Right lobe of liver (tissue), 6 donors: ENCODE data around the gene ACVR2B. TPM values are rescaled to one million over a fixed set of nuclear protein-coding genes. Genes with fewer than 3 reads are reported as not detected.
"Not testable (repeated sequence)": the region's sequence is repeated elsewhere in the genome, so short reads cannot be mapped to it uniquely, and the experiment has no call there.

Experiments
- ATAC-seq, 4 donors: fragments of 200-7000 bp; cut with Tn5 transposase; one replicate each; pipeline ENCODE4 v1.9.1; 2020; ENCODE audit warnings: mild to moderate bottlenecking in 4 of 4, moderate library complexity in 4 of 4
- DNase-seq, 3 donors: peaks; one replicate each; pipeline ENCODE4 v3.0.0-alpha.2; 2020
- H3K27ac ChIP-seq, 3 donors: fragments of 200-600 bp; one replicate each; pipeline ENCODE4 v1.8.0; 2022
- H3K27me3 ChIP-seq, 2 donors: fragments of 200-600 bp; one replicate each; pipeline ENCODE4 v1.8.0; 2022
- H3K36me3 ChIP-seq, 4 donors: fragments of 200-600 bp; sonication (generic) in 1 of 4; one replicate each; pipeline versions ENCODE4 v1.5.1 to v1.8.0; 2017 to 2022; ENCODE audit warnings: control low read depth in 1 of 4
- H3K4me1 ChIP-seq, 4 donors: fragments of 200-600 bp; sonication (generic) in 1 of 4; one replicate each; pipeline versions ENCODE4 v1.5.1 to v1.8.0; 2017 to 2022; ENCODE audit warnings: control low read depth in 1 of 4
- H3K4me3 ChIP-seq, 3 donors: fragments of 200-600 bp; one replicate each; pipeline ENCODE4 v1.8.0; 2022
- H3K9me3 ChIP-seq, 4 donors: fragments of 200-600 bp; sonication (generic) in 1 of 4; one replicate each; pipeline versions ENCODE4 v1.5.1 to v1.8.0; 2017 to 2022; ENCODE audit warnings: control low read depth in 1 of 4
- POLR2A ChIP-seq: fragments of 450-650 bp; IDR thresholded peaks from one replicate; pipeline ENCODE4 v1.6.1; 2017; ENCODE audit warnings: antibody characterized with exemption, mild to moderate bottlenecking
- WGBS: methylation state at CpG from one replicate; pipeline ENCODE4 v1.1.6; 2018; ENCODE audit warnings: low coverage, low lambda C conversion rate; ENCODE audit not compliant: insufficient coverage; ENCODE audit errors: missing lambda C conversion rate; 5-methylcytosine and 5-hydroxymethylcytosine counted together
- intact Hi-C, 2 donors: fragments of 100-400 bp; cut with DNase I; formaldehyde crosslinking; loops; one replicate each; pipeline versions ENCODE4 v1.11.2 to v1.14.1; 2022
- total RNA-seq, 6 experiments: library from RNA; depleted of rRNA in 2 of 6; stranded (reverse); fragments of >200 nt in 2 of 6; fragmentation: NEBNext Ultra II Directional in 3 of 6; extraction: Animal tissue kit (Norgen Biotek cat#: 25700) in 3 of 6; gene quantifications; one replicate each; pipeline versions ENCODE4 v1.1.0 to v1.2.4, GENCODE V29; 2016 to 2023
- TF ChIP-seq, protein P1 (sequence below), 4 donors: fragments of 200-600 bp in 3 of 4; fragments of 450-650 bp in 1 of 4; IDR thresholded peaks; one replicate each; pipeline versions ENCODE4 v1.5.1 to v1.8.0; 2016 to 2022; ENCODE audit warnings: antibody characterized with exemption in 4 of 4, mild to moderate bottlenecking in 2 of 4
- donor health status: DM: no; HTN: yes; CAD: no.
- donor health status: DM: no; HTN: no; CAD: no.
- donor health status: DM: no; HTN: no; CAD: no.
- donor health status: DM: no; HTN: yes; CAD: no.
- donor health status: DM: no; HTN: yes; CAD: no.

Gene ACVR2B
- total RNA-seq, 6 experiments from 2014 or later = 2.0 to 5.9 (median 4.4) TPM

DNA sequence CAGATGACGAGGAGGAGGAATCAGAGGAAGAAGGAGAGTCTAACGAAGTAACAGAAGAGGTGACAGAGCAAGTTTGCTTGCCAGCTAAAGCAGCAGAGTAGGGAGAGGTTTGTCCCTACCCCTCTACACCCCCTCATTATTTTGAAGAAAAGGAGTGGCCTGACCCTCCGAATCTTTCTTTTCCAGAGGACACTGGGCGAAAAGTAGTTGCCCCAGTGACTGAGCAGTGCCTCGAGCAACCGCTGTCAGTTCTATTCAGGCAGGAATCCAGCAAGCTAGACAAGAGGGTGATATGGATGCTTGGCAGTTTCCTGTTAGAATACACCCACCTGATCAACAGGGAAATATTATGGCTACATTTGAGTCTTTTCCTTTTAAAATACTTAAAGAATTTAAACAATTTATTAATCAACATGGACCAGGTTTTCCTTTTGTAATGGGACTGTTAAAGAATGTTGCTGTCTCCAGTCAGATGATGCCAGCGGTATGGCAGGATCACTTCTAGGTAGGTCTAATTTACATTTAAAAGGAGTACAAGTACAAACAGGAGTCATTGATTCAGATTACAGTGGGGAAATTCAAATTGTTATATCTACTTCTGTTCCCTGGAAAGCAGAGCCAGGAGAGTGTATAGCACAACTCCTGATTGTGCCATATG lies 31.9 kb upstream of the ACVR2B start:
- WGBS = 85% methylated on average over 7 of the region's 7 CpGs
- DNase-seq = no peak
- H3K27me3 ChIP-seq = no peaks in the 10 kb centered on the region
- TF ChIP-seq, protein P1, sequence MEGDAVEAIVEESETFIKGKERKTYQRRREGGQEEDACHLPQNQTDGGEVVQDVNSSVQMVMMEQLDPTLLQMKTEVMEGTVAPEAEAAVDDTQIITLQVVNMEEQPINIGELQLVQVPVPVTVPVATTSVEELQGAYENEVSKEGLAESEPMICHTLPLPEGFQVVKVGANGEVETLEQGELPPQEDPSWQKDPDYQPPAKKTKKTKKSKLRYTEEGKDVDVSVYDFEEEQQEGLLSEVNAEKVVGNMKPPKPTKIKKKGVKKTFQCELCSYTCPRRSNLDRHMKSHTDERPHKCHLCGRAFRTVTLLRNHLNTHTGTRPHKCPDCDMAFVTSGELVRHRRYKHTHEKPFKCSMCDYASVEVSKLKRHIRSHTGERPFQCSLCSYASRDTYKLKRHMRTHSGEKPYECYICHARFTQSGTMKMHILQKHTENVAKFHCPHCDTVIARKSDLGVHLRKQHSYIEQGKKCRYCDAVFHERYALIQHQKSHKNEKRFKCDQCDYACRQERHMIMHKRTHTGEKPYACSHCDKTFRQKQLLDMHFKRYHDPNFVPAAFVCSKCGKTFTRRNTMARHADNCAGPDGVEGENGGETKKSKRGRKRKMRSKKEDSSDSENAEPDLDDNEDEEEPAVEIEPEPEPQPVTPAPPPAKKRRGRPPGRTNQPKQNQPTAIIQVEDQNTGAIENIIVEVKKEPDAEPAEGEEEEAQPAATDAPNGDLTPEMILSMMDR (IDR thresholded peaks at IDR 0.05) = no peak
- TF ChIP-seq POLR2A = no peak
- intact Hi-C loops = no loop called here
- no peaks in the 10 kb centered on the region for H3K36me3 ChIP-seq
- H3K27ac ChIP-seq = no peak overlapping the region
- no peak for ATAC-seq
- H3K4me1 ChIP-seq = peaks cover 0 to 22% (median 0%) of the 10 kb centered on the region in 4 donors
- no peaks in the 10 kb centered on the region for H3K9me3 ChIP-seq
- no peak overlapping the region for H3K4me3 ChIP-seq

DNA sequence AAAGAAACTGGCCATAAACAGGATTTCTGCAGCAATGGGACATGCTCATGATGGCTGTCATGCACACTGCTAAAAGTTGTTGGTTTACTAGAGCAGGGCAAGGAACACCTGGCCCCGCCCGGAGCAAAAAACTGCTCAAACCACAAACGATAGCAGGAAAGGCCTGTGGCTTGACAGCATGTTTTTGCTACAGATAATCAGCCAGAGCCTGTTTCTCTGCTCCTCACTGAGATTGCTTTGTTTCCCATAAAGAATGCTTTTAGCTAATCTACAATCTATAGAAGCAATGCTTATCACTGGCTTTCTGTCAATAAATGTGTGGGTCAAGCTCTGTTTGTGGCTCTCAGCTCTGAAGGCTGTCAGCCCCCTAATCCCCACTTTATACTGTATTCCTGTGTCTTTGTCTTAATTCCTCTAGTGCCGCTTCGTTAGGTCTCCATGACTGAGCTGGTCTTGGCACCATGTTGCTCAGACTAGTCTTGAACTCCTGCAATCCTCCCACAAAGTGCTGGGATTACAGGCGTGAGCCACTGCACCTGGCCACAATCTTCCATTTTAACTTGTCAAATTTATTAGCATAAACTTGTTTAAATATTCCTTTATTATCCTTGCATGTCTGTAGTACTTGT lies 26.8 kb upstream of the ACVR2B start:
- H3K36me3 ChIP-seq, H3K27ac ChIP-seq, H3K9me3 ChIP-seq, H3K27me3 ChIP-seq, ATAC-seq, DNase-seq, intact Hi-C loops, H3K4me3 ChIP-seq: not testable (repeated sequence)
- peaks cover 0 to 22% (median 0%) of the 10 kb centered on the region in 4 donors for H3K4me1 ChIP-seq
- 70% methylated on average over 6 of the region's 6 CpGs for WGBS

DNA sequence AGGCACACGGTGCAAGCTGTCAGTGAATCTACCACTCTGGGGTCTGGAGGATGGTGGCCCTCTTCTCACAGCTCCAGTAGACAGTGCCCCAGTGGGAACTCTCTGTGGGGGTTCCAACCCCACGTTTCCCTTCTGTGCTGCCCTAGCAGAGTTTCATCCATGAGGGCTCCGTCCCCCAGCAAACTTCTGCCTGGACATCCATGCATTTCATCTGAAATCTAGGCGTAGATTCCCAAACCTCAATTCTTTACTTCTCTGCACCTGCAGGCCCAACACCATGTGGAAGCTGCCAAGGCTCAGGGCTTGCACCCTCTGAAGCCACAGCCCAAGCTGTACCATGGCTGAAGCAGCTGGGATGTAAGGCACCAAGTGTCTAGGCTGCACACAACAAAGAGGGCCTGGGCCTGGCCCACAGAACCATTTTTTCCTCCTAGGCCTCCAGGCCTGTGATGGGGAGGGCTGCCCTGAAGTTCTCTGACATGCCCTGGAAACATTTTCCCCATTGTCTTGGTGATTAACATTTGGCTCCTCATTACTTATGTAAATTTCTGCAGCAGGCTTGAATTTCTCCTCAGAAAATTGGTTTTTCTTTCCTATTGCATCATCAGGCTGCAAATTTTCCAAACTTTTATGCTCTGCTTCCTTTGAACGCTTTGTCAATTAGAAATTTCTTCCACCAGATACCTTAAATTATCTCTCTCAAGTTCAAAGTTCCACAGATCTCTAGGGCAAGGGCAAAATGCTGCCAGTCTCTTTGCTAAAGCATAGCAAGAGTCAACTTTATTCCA lies 20.6 kb upstream of the ACVR2B start:
- H3K4me3 ChIP-seq, H3K4me1 ChIP-seq: not testable (repeated sequence)

DNA sequence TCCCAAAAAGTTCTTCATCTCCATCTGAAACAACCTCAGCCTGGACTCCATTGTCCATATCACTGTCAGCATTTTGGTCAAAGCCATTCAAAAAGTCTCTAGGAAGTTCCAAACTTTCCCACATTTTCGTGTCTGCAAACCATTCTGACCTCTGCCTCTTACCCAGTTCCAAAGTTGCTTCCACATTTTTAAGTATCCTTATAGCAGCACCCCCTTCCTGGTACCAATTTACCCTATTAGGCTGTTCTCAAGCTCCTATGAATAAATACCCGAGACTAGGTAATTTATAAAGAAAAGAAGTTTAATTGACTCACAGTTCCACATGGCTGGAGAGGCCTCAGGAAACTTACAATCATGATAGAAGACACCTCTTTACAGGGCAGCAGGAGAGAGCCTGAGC lies 20.0 kb upstream of the ACVR2B start:
- H3K4me1 ChIP-seq, H3K9me3 ChIP-seq, H3K36me3 ChIP-seq, H3K4me3 ChIP-seq, DNase-seq, ATAC-seq, H3K27ac ChIP-seq, H3K27me3 ChIP-seq, intact Hi-C loops: not testable (repeated sequence)
- WGBS = 81% methylated on average over 2 of the region's 2 CpGs

More for the DNA sequence above, 20.6 kb upstream of the ACVR2B start:
- ATAC-seq, DNase-seq, H3K27me3 ChIP-seq, H3K9me3 ChIP-seq, H3K27ac ChIP-seq, intact Hi-C loops, H3K36me3 ChIP-seq: not testable (repeated sequence)
- 85% methylated on average over 3 of the region's 5 CpGs for WGBS

DNA sequence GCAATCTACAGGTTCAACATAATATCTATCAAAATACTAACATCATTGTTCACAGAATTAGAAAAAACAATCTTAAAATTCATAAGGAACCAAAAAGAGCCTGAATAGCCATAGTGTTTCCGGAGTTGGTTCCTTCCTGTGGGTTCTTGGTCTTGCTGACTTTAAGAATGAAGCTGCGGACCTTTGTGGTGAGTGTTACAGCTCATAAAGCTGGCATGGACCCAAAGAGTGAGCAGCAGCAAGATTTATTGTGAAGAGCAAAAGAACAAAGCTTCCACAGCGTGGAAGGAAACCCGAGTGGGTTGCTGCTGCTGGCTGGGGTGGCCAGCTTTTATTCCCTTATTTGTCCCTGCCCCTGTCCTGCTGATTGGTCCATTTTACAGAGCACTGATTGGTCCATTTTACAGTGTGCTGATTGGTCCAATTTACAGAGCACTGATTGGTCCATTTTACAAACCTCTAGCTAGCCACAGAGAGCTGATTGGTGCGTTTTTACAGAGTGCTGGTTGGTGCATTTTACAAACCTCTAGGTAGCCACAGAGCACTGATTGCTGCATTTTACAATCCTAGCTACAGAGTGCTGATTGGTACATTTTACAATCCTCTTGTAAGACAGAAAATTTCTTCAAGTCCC lies 15.1 kb upstream of the ACVR2B start:
- H3K4me3 ChIP-seq = not testable (repeated sequence)
- 66% methylated on average over 4 of the region's 5 CpGs for WGBS

DNA sequence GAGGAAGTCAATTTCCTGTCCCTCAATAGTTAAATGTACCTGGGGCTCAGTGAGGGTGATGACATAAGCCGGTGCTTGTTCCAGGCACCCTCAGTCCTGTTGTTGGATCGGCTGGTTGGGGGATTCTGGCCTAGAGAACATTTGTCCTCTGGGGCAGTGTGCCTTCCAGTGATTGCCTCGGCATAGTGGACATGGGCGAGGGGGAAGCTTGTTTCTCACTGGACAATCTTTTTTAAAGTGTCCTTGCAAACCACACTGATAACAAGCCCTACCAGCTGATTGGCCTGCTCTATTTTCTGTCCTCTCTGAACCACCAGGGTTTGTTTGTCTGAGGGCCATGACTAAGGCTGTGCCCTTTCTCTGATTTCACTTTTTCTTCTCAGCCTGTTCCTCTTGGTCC lies 10.5 kb upstream of the ACVR2B start:
- H3K36me3 ChIP-seq, H3K27me3 ChIP-seq, intact Hi-C loops, H3K9me3 ChIP-seq, H3K4me3 ChIP-seq: not testable (repeated sequence)
- WGBS = 20% methylated on average over 1 of the region's 4 CpGs
- DNase-seq (peak; percentile 28 to 91 (median 87)), ATAC-seq (peak in 3 of 4 donors; percentile 37 to 87 (median 55))
- Histone ChIP-seq H3K27ac (peak overlapping the region in 1 of 3 donors; percentile 80), H3K4me1 (peaks cover 0 to 27% (median 2%) of the 10 kb centered on the region in 4 donors)

More for the DNA sequence above, 15.1 kb upstream of the ACVR2B start:
- ATAC-seq, H3K27me3 ChIP-seq, intact Hi-C loops, H3K27ac ChIP-seq, DNase-seq, H3K36me3 ChIP-seq, H3K9me3 ChIP-seq: not testable (repeated sequence)
- peaks cover 0 to 21% (median 2%) of the 10 kb centered on the region in 4 donors for H3K4me1 ChIP-seq
